K562 (cell line): Measurements from ENCODE around the gene MYG1. TPM values are rescaled to one million over a fixed set of nuclear protein-coding genes. Genes with fewer than 3 reads are reported as not detected.
A peak's percentile ranks its signal among the peaks of the same experiment; 100 is the strongest.

Source experiments
- ATAC-seq: fragments of 200-7000 bp; cut with Tn5 transposase; 3 replicates; pipeline ENCODE4 v1.9.1; 2020; ENCODE audit warnings: moderate library complexity
- BruUV-seq: library from RNA; stranded (reverse); fragments of 400-500 nt; replicated peaks from 2 replicates; lab custom pipeline; 2021; lab: Mats Ljungman, UMichigan
- CTCF ChIA-PET: fragments of 300-600 bp; formaldehyde crosslinking; extraction: SDS; loops from one replicate; lab custom pipeline; 2021; ENCODE audit warnings: low intra/inter-chr PET ratio; lab: Yijun Ruan, JAX
- POLR2A ChIA-PET: fragments of 300-600, 350-650 bp; sonication (Branson Sonifier 250); formaldehyde crosslinking; extraction: SDS; loops from one replicate; lab custom pipeline; 2021; ENCODE audit warnings: antibody characterized with exemption, inconsistent platforms; lab: Yijun Ruan, JAX
- DNase-seq, 4 experiments: peaks; one replicate each; pipeline versions ENCODE4 v3.0.0 to v3.0.0-alpha.2; 2011 to 2018; ENCODE audit warnings: low spot score in 3 of 4, mixed read lengths in 3 of 4; ENCODE audit errors: extremely low read depth in 1 of 4
- FAIRE-seq: peaks from 2 replicates; lab custom pipeline; 2011; peaks lifted over from hg19 to GRCh38; lab: Jason Lieb, UNC
- H2AFZ ChIP-seq: 2 replicates; pipeline ENCODE4 v1.6.0; 2011; ENCODE audit warnings: low read depth, low read length, control low read depth, inconsistent platforms
- H3K27ac ChIP-seq: fragments of 200-600 bp; 3 replicates; pipeline ENCODE4 v1.8.0; 2011; ENCODE audit warnings: low read depth, mild to moderate bottlenecking, control low read depth, inconsistent platforms, low read length, moderate library complexity, mixed read lengths; ENCODE audit errors: extremely low read depth
- H3K27me3 ChIP-seq, 2 experiments: fragments of 300-600 bp in 1 of 2; 2 replicates in 1 of 2; 3 replicates in 1 of 2; pipeline versions ENCODE4 v1.6.0 to v1.8.0; 2011; ENCODE audit warnings: inconsistent platforms in 2 of 2, low read length in 2 of 2, mild to moderate bottlenecking in 1 of 2, mixed read lengths in 1 of 2, moderate library complexity in 1 of 2; ENCODE audit not compliant: control insufficient read depth in 2 of 2, insufficient read depth in 2 of 2
- H3K36me3 ChIP-seq: fragments of 300-600 bp; 3 replicates; pipeline ENCODE4 v1.8.0; 2011; ENCODE audit warnings: mild to moderate bottlenecking, low read length, inconsistent platforms; ENCODE audit not compliant: control insufficient read depth, insufficient read depth
- H3K4me1 ChIP-seq, 2 experiments: fragments of 200-600 bp in 1 of 2; replicated peaks in 1 of 2; 2 replicates in 1 of 2; 3 replicates in 1 of 2; pipeline versions ENCODE4 v1.5.1 to v1.8.0; 2011; ENCODE audit warnings: inconsistent platforms in 2 of 2, low read length in 2 of 2, mild to moderate bottlenecking in 1 of 2, mixed read lengths in 1 of 2, moderate library complexity in 1 of 2; ENCODE audit not compliant: control insufficient read depth in 2 of 2, insufficient read depth in 2 of 2
- H3K4me2 ChIP-seq: 2 replicates; pipeline ENCODE4 v1.6.1; 2011; ENCODE audit warnings: low read length, control low read depth, inconsistent platforms, mixed read lengths; ENCODE audit not compliant: insufficient read depth
- H3K4me3 ChIP-seq: fragments of 200-600 bp; sonication (generic), shearing (Covaris generic); 2 replicates; pipeline ENCODE4 v1.5.1; 2016; ENCODE audit warnings: control low read depth, inconsistent platforms
- H3K79me2 ChIP-seq: fragments of 200-600 bp; 3 replicates; pipeline ENCODE4 v1.8.0; 2011; ENCODE audit warnings: low read length, inconsistent platforms; ENCODE audit not compliant: control insufficient read depth, insufficient read depth
- H3K9ac ChIP-seq, 2 experiments: 2 replicates each; pipeline versions ENCODE4 v1.6.0 to v1.6.1; 2011; ENCODE audit warnings: low read depth in 2 of 2, low read length in 2 of 2, control low read depth in 1 of 2, inconsistent platforms in 1 of 2, mild to moderate bottlenecking in 1 of 2, mixed read lengths in 1 of 2; ENCODE audit not compliant: insufficient read depth in 1 of 2
- H3K9me1 ChIP-seq: one replicate; pipeline ENCODE4 v1.6.0; 2011; ENCODE audit warnings: inconsistent platforms, mild to moderate bottlenecking, low read length, moderate library complexity; ENCODE audit not compliant: control insufficient read depth, insufficient read depth
- H3K9me3 ChIP-seq: replicated peaks from 2 replicates; pipeline ENCODE4 v1.5.1; 2011; ENCODE audit warnings: low read depth, low read length, inconsistent platforms; ENCODE audit not compliant: control insufficient read depth, insufficient read depth
- H4K20me1 ChIP-seq: replicated peaks from 2 replicates; pipeline ENCODE4 v1.6.1; 2011; ENCODE audit warnings: low read length, inconsistent platforms, mixed read lengths; ENCODE audit not compliant: control insufficient read depth, insufficient read depth
- DPF2 ChIP-seq: fragments of 450-650 bp; IDR thresholded peaks from 2 replicates; pipeline ENCODE4 v1.6.1; 2016
- ETV6 ChIP-seq, 3 experiments: fragments of 150-350 bp in 1 of 3; sonication (generic) in 1 of 3; formaldehyde crosslinking in 1 of 3; IDR thresholded peaks; 2 replicates each; pipeline versions ENCODE4 v1.6.1 to v1.8.0; 2014 to 2022; ENCODE audit warnings: borderline replicate concordance in 2 of 3, low read depth in 2 of 3, antibody characterized with exemption in 1 of 3, low read length in 1 of 3, mild to moderate bottlenecking in 1 of 3, missing genetic modification reagents in 1 of 3
- HDAC1 ChIP-seq, 2 experiments: fragments of 450-650 bp; IDR thresholded peaks; 2 replicates each; pipeline ENCODE4 v1.6.1; 2016 to 2017; ENCODE audit warnings: inconsistent platforms in 1 of 2, mild to moderate bottlenecking in 1 of 2, moderate library complexity in 1 of 2
- HDGF ChIP-seq: fragments of 450-650 bp; IDR thresholded peaks from 2 replicates; pipeline ENCODE4 v1.6.1; 2016
- KAT7 ChIP-seq: sonication (generic); formaldehyde crosslinking; IDR thresholded peaks from 2 replicates; pipeline ENCODE4 v1.8.0; 2022; ENCODE audit warnings: missing genetic modification reagents, mild to moderate bottlenecking, borderline replicate concordance
- PML ChIP-seq: IDR thresholded peaks from 2 replicates; pipeline ENCODE4 v1.6.1; 2012; ENCODE audit warnings: low read length, inconsistent platforms
- RBM17 ChIP-seq: fragments of 200-400 bp; formaldehyde crosslinking; IDR thresholded peaks from 2 replicates; pipeline ENCODE4 v1.6.1; 2017; ENCODE audit warnings: low read depth, mild to moderate bottlenecking, low read length, borderline replicate concordance
- SMARCA5 ChIP-seq: fragments of 450-650 bp; IDR thresholded peaks from 2 replicates; pipeline ENCODE4 v1.6.1; 2016
- SRSF7 ChIP-seq: fragments of 200-400 bp; formaldehyde crosslinking; optimal IDR thresholded peaks from 2 replicates; pipeline ENCODE3; 2017; ENCODE audit warnings: mild to moderate bottlenecking, low read depth, low read length
- XRCC5 ChIP-seq: fragments of 200-400 bp; formaldehyde crosslinking; IDR thresholded peaks from 2 replicates; pipeline ENCODE4 v1.6.1; 2017; ENCODE audit warnings: low read depth, mild to moderate bottlenecking, low read length
- WGBS: fragments of 100-300 bp; shearing (Covaris generic); methylation state at CpG from one replicate; pipeline ENCODE4 v1.1.6; 2016; ENCODE audit warnings: low coverage, mixed read lengths; ENCODE audit not compliant: insufficient coverage; ENCODE audit errors: missing lambda C conversion rate; 5-methylcytosine and 5-hydroxymethylcytosine counted together
- in situ Hi-C: fragments of 300-500 bp; cut with MboI; formaldehyde crosslinking; loops from 4 replicates; pipeline ENCODE4 v1.15.0; 2018; ENCODE audit warnings: inconsistent platforms, mixed read lengths
- intact Hi-C: fragments of 100-400 bp; cut with micrococcal nuclease; formaldehyde crosslinking; loops from 2 replicates; pipeline ENCODE4 v1.14.2; 2022
- polyA plus RNA-seq, 8 experiments: library from polyadenylated mRNA; depleted of rRNA in 4 of 8; stranded (reverse) in 5 of 8; unstranded in 3 of 8; fragments of >200 nt; fragmentation: Nextera tagmentation in 2 of 8; fragmentation: Illumina TruSeq in 1 of 8; extraction: Ambion mirVana in 2 of 8; extraction: Trizol in 1 of 8; gene quantifications; 2 replicates each; pipeline versions ENCODE4 v1.2.1 to v1.2.3, GENCODE V29; 2011 to 2014; ENCODE audit warnings: inconsistent platforms in 1 of 8, missing spikeins in 1 of 8
- total RNA-seq, 7 experiments: library from RNA; depleted of rRNA in 6 of 7; stranded (reverse); fragments of >200 nt in 6 of 7; fragmentation: Illumina TruSeq in 2 of 7; extraction: Trizol in 2 of 7; gene quantifications; 2 replicates each; pipeline versions ENCODE4 v1.2.1 to v1.2.3, GENCODE V29; 2011 to 2021; ENCODE audit warnings: low replicate concordance in 1 of 7
- TF ChIP-seq, protein P1 (sequence below): sonication (generic); formaldehyde crosslinking; IDR thresholded peaks from 2 replicates; pipeline ENCODE4 v1.8.0; 2022; ENCODE audit warnings: mild to moderate bottlenecking, low read depth, missing genetic modification reagents
- TF ChIP-seq, protein P2 (sequence below): fragments of 250-450 bp; sonication (Bioruptor Pico); IDR thresholded peaks from 2 replicates; pipeline ENCODE4 v1.8.0; 2021; ENCODE audit warnings: mild to moderate bottlenecking, moderate library complexity
- TF ChIP-seq, protein P3 (sequence below), 3 experiments: IDR thresholded peaks in 2 of 3; conservative IDR thresholded peaks in 1 of 3; 2 replicates each; pipeline ENCODE4 v1.5.1; 2011 to 2012; ENCODE audit warnings: low read length in 3 of 3, mild to moderate bottlenecking in 3 of 3, control low read depth in 2 of 3, improper control_type of control experiment in 1 of 3, inconsistent platforms in 1 of 3, low read depth in 1 of 3, mixed read lengths in 1 of 3, moderate library complexity in 1 of 3; ENCODE audit not compliant: insufficient read depth in 2 of 3

The MYG1 gene
- total and polyA plus RNA-seq, 9 of the 15 experiments (the other 6 are each of a cell fraction or from before 2014, with no cell fraction given) = 0.45 to 5.6 (median 2.1) TPM

DNA sequence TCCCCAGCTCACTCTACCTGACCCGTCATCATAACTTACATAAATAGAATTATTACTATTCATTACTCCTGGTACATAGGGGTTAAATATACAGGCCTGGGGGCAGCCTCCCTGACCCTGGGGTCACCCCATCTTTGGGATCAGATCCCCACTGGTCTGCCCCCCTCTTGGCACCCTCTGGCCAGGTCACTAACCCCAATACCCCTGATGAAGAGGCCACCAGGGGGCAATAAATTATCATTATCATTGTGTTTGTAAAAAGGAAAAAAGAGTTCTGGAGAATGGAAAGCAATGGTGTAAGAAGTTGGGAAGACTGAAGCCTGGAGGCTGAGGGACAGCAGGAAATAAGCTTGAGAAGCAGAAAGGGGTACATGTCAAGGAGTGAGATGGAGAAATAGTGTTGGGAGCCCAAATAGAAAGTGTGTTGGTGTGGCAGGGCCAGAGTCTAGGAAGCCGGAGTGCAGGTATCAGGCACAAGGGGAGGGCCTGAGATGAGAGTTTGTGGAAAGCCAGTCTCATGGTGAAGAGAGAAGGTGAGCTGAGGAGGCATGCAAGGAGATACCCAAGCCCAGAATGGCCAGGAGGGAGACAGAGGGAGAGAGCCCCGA is 28.0 kb downstream of the MYG1 start (continued):
- TF ChIP-seq, protein P1, sequence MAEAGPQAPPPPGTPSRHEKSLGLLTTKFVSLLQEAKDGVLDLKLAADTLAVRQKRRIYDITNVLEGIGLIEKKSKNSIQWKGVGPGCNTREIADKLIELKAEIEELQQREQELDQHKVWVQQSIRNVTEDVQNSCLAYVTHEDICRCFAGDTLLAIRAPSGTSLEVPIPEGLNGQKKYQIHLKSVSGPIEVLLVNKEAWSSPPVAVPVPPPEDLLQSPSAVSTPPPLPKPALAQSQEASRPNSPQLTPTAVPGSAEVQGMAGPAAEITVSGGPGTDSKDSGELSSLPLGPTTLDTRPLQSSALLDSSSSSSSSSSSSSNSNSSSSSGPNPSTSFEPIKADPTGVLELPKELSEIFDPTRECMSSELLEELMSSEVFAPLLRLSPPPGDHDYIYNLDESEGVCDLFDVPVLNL (CRISPR knock-in tag) = no peak
- no peak for TF ChIP-seq RBM17
- TF ChIP-seq HDAC1 (IDR thresholded peaks at IDR 0.05) = peak in 1 of 2 experiments; percentile 15; a peak in 1 of 4 replicates
- no peak for TF ChIP-seq PML
- no peak for TF ChIP-seq ETV6 (IDR thresholded peaks at IDR 0.05; ENCODE audit: borderline replicate concordance in 1 of 2, low read depth in 2 of 2, low read length in 1 of 2)
- TF ChIP-seq ETV6 (CRISPR knock-in tag; IDR thresholded peaks at IDR 0.05; ENCODE audit: borderline replicate concordance) = no peak
- TF ChIP-seq HDGF = peak; percentile 64; the same call in 1 of the 2 replicates
- TF ChIP-seq KAT7 (CRISPR knock-in tag) = no peak
- no peak for TF ChIP-seq SMARCA5

DNA sequence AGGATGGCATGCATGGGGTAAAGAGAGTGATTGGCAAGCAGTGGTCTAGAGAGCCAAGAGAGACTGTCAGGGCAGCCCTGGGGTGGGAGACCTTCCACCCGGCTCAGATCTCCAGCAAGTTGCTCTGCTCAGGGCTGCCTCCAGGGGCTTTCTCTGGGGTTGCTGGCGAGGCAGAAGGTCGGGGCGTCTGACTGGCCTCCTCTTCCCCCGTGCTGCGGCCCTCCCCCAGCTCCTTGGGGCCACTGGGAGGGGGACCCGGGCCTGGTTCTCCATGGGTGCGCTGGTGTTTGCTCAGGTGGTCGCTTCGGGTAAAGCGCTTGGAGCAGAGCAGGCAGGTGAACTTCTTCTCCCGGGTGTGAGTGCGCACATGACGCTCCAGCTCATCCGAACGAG is 28.5 kb downstream of the MYG1 start:
- H3K27ac ChIP-seq = no peak overlapping the region; the same call in 2 of the 3 replicates
- no peaks in the 10 kb centered on the region for H4K20me1 ChIP-seq
- POLR2A ChIA-PET = interaction anchor here (0.6 to 2.1 kb wide), 5 partner anchors 17 to 133 kb away, joined by 3 to 9 read pairs (median 5); no protein-coding TSS in a partner anchor
- H2AFZ ChIP-seq = peak overlapping the region; percentile 44
- no peaks in the 10 kb centered on the region for H3K79me2 ChIP-seq
- no TSS peak for BruUV-seq
- WGBS = 50% methylated on average over 8 of the region's 16 CpGs
- no peak overlapping the region for H3K4me3 ChIP-seq
- in situ Hi-C loops = loop anchor here (10.0 kb wide), 1 partner anchor 177 kb away; the partner anchor contains the start of genes NPFF and TARBP2
- CTCF ChIA-PET = interaction anchor here (0.6 to 1.7 kb wide), 5 partner anchors 17 to 153 kb away, joined by 3 to 11 read pairs (median 5); no protein-coding TSS in a partner anchor
- DNase-seq (peak; percentile 38 to 54 (median 46)), FAIRE-seq (no peak)
- H3K9me3 ChIP-seq = no peaks in the 10 kb centered on the region
- peak overlapping the region in 1 of 2 experiments; percentile 49; a peak in 1 of 4 replicates for H3K9ac ChIP-seq
- H3K36me3 ChIP-seq = no peaks in the 10 kb centered on the region
- no peaks in the 10 kb centered on the region for H3K27me3 ChIP-seq
- no peaks in the 10 kb centered on the region for H3K9me1 ChIP-seq
- H3K4me1 ChIP-seq = peaks cover 16 to 47% of the 10 kb centered on the region in 2 experiments
- TF ChIP-seq, protein P2, sequence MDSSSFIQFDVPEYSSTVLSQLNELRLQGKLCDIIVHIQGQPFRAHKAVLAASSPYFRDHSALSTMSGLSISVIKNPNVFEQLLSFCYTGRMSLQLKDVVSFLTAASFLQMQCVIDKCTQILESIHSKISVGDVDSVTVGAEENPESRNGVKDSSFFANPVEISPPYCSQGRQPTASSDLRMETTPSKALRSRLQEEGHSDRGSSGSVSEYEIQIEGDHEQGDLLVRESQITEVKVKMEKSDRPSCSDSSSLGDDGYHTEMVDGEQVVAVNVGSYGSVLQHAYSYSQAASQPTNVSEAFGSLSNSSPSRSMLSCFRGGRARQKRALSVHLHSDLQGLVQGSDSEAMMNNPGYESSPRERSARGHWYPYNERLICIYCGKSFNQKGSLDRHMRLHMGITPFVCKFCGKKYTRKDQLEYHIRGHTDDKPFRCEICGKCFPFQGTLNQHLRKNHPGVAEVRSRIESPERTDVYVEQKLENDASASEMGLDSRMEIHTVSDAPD (CRISPR knock-in tag) = no peak
- no peak for TF ChIP-seq SRSF7
- no peak for TF ChIP-seq DPF2
- TF ChIP-seq XRCC5 = no peak
- TF ChIP-seq, protein P3, sequence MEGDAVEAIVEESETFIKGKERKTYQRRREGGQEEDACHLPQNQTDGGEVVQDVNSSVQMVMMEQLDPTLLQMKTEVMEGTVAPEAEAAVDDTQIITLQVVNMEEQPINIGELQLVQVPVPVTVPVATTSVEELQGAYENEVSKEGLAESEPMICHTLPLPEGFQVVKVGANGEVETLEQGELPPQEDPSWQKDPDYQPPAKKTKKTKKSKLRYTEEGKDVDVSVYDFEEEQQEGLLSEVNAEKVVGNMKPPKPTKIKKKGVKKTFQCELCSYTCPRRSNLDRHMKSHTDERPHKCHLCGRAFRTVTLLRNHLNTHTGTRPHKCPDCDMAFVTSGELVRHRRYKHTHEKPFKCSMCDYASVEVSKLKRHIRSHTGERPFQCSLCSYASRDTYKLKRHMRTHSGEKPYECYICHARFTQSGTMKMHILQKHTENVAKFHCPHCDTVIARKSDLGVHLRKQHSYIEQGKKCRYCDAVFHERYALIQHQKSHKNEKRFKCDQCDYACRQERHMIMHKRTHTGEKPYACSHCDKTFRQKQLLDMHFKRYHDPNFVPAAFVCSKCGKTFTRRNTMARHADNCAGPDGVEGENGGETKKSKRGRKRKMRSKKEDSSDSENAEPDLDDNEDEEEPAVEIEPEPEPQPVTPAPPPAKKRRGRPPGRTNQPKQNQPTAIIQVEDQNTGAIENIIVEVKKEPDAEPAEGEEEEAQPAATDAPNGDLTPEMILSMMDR (IDR thresholded peaks at IDR 0.05 in 2 of 3, conservative IDR thresholded peaks at IDR 0.05 in 1 of 3; ENCODE audit: insufficient read depth in 2 of 3, low read depth in 1 of 3, low read length in 3 of 3) = peak in 2 of 3 experiments; percentile 27 to 43; a peak in 4 of 6 replicates
- TF ChIP-seq, all 486 proteins: peak for 1
- intact Hi-C loops = loop anchor here (10.0 kb wide), 1 partner anchor 97 kb away; the partner anchor contains the start of gene AMHR2
- ATAC-seq = peak; percentile 19; the same call in 2 of the 3 replicates
- no peak overlapping the region for H3K4me2 ChIP-seq
